A673 (cell line): ENCODE measurements around the gene SPIB. TPM values are rescaled to one million over a fixed set of nuclear protein-coding genes. Genes with fewer than 3 reads are reported as not detected.

Experiments
- BruUV-seq: library from RNA; stranded (reverse); fragments of 400-500 nt; replicated peaks from 2 replicates; lab custom pipeline; 2021; lab: Mats Ljungman, UMichigan
- CTCF ChIA-PET: fragments of 300-600 bp; sonication (Branson Sonifier 250); formaldehyde crosslinking; loops from one replicate; lab custom pipeline; 2022; ENCODE audit warnings: antibody characterized with exemption; lab: Charles Lee
- POLR2A ChIA-PET: fragments of 300-600 bp; sonication (Branson Sonifier 250); formaldehyde crosslinking; loops from one replicate; lab custom pipeline; 2022; ENCODE audit warnings: antibody characterized with exemption; ENCODE audit not compliant: low non-redundant PET; lab: Charles Lee
- DNase-seq: peaks from one replicate; pipeline ENCODE4 v3.0.0-alpha.2; 2015; ENCODE audit warnings: low spot score
- H3K27ac ChIP-seq: fragments of 200-600 bp; sonication (generic); 2 replicates; pipeline ENCODE4 v1.5.1; 2016; ENCODE audit warnings: mixed run types, low read depth, mild to moderate bottlenecking, mixed read lengths, antibody characterized with exemption, low read length; ENCODE audit not compliant: poor library complexity, severe bottlenecking
- H3K27me3 ChIP-seq: fragments of 200-600 bp; sonication (generic); replicated peaks from 2 replicates; pipeline ENCODE4 v1.6.1; 2017; ENCODE audit warnings: mixed run types, low read depth, mild to moderate bottlenecking, mixed read lengths, antibody characterized with exemption, low read length; ENCODE audit not compliant: insufficient read depth, poor library complexity
- H3K36me3 ChIP-seq: fragments of 200-600 bp; sonication (generic); 2 replicates; pipeline ENCODE4 v1.6.1; 2016; ENCODE audit warnings: mixed run types, mild to moderate bottlenecking, mixed read lengths, antibody characterized with exemption, low read length; ENCODE audit not compliant: insufficient read depth, poor library complexity, severe bottlenecking
- H3K4me1 ChIP-seq: fragments of 200-600 bp; sonication (generic); 2 replicates; pipeline ENCODE4 v1.6.1; 2017; ENCODE audit warnings: mixed run types, mild to moderate bottlenecking, mixed read lengths, antibody characterized with exemption, low read length; ENCODE audit not compliant: insufficient read depth, poor library complexity, severe bottlenecking
- H3K4me3 ChIP-seq: fragments of 200-600 bp; sonication (generic); 2 replicates; pipeline ENCODE4 v1.5.1; 2016; ENCODE audit warnings: low read depth, mixed run types, mild to moderate bottlenecking, mixed read lengths, low read length; ENCODE audit not compliant: poor library complexity, severe bottlenecking
- H3K9me3 ChIP-seq: fragments of 200-600 bp; sonication (generic); 2 replicates; pipeline ENCODE4 v1.6.1; 2016; ENCODE audit warnings: mixed run types, low read depth, mild to moderate bottlenecking, mixed read lengths, antibody characterized with exemption, low read length; ENCODE audit not compliant: poor library complexity, severe bottlenecking
- CTCF ChIP-seq: fragments of 300-800, 200-600 bp; sonication (generic); conservative IDR thresholded peaks from 2 replicates; pipeline ENCODE4 v1.5.1; 2017; ENCODE audit warnings: low read depth, mild to moderate bottlenecking, antibody characterized with exemption, low read length, moderate library complexity, mixed read lengths
- EZH2 ChIP-seq: fragments of 200-600 bp; sonication (generic); IDR thresholded peaks from 2 replicates; pipeline ENCODE4 v1.6.1; 2017; ENCODE audit warnings: borderline replicate concordance, low read depth, mild to moderate bottlenecking, mixed read lengths, antibody characterized with exemption, low read length; ENCODE audit not compliant: poor library complexity, severe bottlenecking
- intact Hi-C: fragments of 100-400 bp; cut with micrococcal nuclease; formaldehyde crosslinking; loops from one replicate; pipeline ENCODE4 v1.10.0; 2022; ENCODE audit not compliant: unreplicated experiment
- total RNA-seq: library from RNA; stranded (reverse); gene quantifications from 2 replicates; pipeline ENCODE4 v1.2.3, GENCODE V29; 2021

SPIB gene
- total RNA-seq, 1 experiment from 2014 or later, result 0.75 TPM

GRCh38 chr19:50447053-50447452 is 28.3 kb downstream of the SPIB start:
- Histone ChIP-seq H3K36me3 (no peaks in the 10 kb centered on the region), H3K27ac (no peak overlapping the region), H3K27me3 (no peaks in the 10 kb centered on the region), H3K4me1 (no peaks in the 10 kb centered on the region), H3K9me3 (no peaks in the 10 kb centered on the region), H3K4me3 (no peak overlapping the region)
- intact Hi-C loops, result no loop called here
- TF ChIP-seq EZH2 (no peak), CTCF (no peak)
- DNase-seq, result no peak
- ChIA-PET POLR2A (no interaction called here), CTCF (no interaction called here)
- no TSS peak for BruUV-seq

DNA sequence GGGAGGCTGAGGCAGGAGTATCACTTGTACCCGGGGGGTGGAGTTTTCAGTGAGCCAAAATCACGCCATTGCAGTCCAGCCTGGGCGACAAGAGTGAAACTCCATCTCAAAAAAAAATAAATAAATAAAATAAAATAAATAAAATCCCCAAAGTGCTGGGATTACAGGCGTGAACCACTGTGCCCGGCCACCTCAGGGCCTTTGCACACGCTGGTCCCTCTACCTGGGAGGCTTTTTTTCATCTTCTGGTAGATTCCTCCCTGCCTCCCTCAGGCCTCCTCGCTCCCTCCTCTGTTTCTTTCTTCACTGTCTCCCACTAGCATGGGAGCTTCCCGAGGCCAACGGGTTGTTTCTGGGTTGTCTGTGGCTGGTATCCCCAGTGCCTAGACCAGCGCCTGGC is 29.0 kb downstream of the SPIB start:
- CTCF ChIA-PET, result interaction anchor here (0.8 kb wide), 1 partner anchor 13 kb away, joined by 3 read pairs; no protein-coding TSS in a partner anchor
- Histone ChIP-seq H3K4me1 (no peaks in the 10 kb centered on the region), H3K9me3 (no peaks in the 10 kb centered on the region), H3K27me3 (no peaks in the 10 kb centered on the region), H3K4me3 (no peak overlapping the region), H3K36me3 (no peaks in the 10 kb centered on the region), H3K27ac (no peak overlapping the region)
- no peak for TF ChIP-seq EZH2
- DNase-seq, result no peak
- BruUV-seq, result no TSS peak
- intact Hi-C loops, result no loop called here
- POLR2A ChIA-PET, result no interaction called here

DNA sequence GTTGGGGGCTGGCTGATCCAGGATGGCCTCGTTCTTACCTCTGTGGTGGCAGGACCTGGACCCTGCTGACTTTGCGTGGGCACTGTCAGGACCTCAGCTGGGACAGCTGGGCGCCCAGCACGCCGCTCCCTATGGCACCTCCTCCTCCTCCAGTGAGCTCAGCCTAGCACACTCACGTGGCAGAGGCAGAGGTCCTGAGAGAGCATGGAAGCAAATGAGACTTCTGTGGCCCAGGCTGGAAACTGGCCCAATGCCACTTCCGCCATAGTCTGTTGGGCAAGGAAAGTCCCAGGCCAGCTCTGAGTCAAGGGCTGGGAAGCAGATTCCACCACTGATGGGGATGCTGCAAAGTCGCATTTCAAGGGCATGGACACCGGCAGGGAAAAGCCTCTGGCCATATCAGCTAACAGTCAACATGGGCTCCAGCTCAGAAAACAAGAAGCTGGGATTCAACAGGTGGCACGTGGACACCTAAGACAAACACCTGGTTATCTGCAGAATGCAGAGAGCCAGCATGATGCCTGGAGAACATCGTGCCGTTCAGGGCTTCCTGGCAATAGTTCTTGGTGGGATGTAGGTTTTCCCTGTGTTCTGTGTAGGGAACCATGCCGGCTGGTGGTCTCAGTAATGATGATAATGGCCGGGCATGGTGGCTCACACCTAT is 30.6 kb downstream of the SPIB start:
- H3K9me3 ChIP-seq, result no peaks in the 10 kb centered on the region
- TF ChIP-seq EZH2, result no peak
- TF ChIP-seq CTCF, result no peak
- intact Hi-C loops, result no loop called here
- no peak for DNase-seq
- H3K4me1 ChIP-seq, result no peaks in the 10 kb centered on the region
- ChIA-PET CTCF (no interaction called here), POLR2A (no interaction called here)
- H3K27ac ChIP-seq, result no peak overlapping the region
- no peak overlapping the region for H3K4me3 ChIP-seq
- H3K27me3 ChIP-seq, result no peaks in the 10 kb centered on the region
- H3K36me3 ChIP-seq, result no peaks in the 10 kb centered on the region
- no TSS peak for BruUV-seq
